HK-2 (cell line): Measurements from ENCODE around the gene ST8SIA2.

Experiments used
- DNase-seq: peaks from one replicate; pipeline ENCODE4 v3.0.0-alpha.2; 2018; ENCODE audit not compliant: unreplicated experiment

ST8SIA2 gene

GRCh38 chr15:92399271-92399950 lies 5.7 kb downstream of the ST8SIA2 start:
- no peak for DNase-seq

DNA sequence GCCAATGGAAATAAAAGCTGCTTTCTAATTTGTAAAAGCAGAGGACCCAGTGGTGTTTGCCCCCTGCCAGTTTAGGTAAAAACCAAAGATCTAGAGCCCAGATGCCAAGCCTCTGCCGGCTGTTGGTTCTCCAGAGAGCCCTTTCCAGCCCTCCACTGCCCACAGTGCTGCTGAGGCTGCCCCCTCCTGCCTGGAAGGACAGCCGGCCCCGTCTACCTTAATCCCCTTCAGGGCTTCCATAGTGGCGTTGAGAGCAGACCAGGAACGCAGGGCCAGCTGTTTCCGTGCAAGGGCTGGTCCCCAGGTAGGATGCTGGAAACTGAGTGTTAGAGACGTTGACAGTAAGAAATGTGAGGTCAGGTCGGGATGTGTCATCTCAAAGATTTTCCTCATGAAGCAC lies 6.9 kb downstream of the ST8SIA2 start:
- DNase-seq, result no peak

DNA sequence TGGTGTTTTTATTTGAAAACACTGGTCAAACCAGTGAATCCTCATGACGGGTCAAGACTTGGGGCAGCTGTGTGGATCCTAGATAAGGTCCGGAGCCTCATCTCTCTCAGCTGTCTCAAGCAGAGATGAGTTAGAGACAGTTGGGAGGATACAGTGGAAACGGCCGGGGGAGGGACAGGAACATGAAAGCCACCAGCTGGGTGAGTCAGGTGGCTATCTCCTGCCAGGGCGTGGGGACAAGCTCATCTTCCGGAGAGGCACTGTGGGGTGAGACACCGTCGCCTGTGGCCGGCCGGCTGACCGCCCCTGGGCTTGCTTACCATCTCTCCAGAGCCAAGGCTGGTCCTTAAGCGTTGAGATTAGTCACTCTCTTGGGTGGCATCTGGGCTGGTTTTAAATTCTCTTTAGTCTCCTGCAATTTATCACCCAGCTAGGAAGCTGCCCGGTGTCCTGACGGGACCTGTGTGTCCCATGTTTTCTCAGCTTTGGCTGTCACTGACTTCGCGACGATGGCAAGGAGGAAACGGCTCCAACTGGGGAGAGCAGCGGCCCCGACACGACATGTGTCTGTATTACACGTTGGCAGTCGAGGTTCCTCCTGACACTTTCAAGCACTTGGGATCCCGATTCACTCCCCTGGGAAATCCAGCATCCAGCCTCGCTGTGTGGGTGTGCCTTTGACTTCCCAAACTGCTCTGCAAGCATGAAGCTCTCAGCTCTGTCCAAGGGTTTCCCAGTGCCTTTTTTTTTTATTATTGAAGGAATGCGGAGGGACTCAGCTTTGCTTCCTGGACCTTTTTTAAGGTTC lies 7.5 kb downstream of the ST8SIA2 start:
- DNase-seq, result no peak

- no peak for DNase-seq
Observed at GRCh38 chr15:92402751-92403150, 9.1 kb downstream of the ST8SIA2 start.

- no peak for DNase-seq
Observed at GRCh38 chr15:92405942-92406341, 12.3 kb downstream of the ST8SIA2 start.

DNA sequence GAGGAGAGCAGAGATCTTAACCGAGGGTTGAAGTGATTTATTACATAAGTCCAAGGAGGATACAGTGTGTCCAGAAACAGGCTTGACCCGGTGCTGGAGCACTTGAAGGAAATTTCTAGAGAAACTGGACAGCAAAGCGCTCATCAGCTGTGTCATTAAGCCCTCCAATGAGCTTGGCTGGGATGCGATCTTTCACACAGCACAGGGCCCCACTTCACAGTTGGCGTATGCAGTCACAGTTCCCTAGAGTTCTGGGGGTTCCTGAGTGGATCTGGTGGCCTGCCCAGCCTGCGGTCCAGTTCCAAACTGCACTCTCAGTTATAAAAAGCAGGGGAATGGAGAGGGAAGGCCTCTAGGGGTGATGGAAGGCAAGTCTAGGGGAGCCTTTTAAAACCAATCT lies 13.6 kb downstream of the ST8SIA2 start:
- DNase-seq, result no peak

GRCh38 chr15:92407916-92408315 lies 14.2 kb downstream of the ST8SIA2 start:
- no peak for DNase-seq

DNA sequence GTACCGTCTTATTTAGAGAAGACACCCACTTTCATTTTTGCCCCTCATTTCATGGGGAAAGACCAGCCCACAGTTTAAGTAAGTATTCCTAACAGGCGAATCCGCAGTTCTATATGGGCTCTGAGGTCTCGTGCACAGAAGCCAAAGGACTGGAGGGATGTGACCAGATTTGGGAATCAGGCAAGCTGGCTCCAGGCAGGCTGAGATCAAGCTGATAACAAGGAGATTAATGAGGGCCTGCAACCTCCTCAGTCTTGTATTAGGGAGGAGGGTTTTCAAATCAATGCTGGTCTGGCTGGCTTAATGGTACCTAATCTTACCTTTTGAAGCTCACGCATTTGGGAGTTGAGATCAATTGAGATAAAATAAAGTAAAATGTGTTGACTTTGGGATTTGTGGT lies 15.3 kb downstream of the ST8SIA2 start:
- no peak for DNase-seq

DNA sequence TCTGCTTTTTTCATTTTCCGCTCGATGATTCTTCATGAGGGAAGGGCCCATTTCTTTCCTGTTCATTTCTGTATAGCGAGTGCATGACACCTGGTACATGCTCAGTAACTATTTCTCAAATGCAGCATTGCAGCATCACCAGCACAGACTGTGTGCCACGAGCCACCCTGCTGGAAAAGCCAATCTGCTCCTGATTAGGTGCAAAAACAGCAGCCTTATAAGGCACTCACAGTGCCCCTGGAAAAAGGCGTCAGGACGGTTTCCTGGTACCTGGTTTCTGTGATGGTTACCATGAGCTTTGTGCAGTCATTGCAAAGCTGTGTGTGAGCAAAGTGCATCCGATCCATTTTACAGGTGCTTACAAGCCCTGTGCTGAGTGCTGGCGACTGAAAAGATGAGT lies 15.8 kb downstream of the ST8SIA2 start:
- DNase-seq, result no peak

- DNase-seq, result no peak
Observed at GRCh38 chr15:92410537-92410936, 16.9 kb downstream of the ST8SIA2 start.

- DNase-seq, result no peak
Observed at GRCh38 chr15:92411256-92411655, 17.6 kb downstream of the ST8SIA2 start.

- DNase-seq, result no peak
Observed at GRCh38 chr15:92413510-92413909, 19.8 kb downstream of the ST8SIA2 start.

GRCh38 chr15:92415639-92416297 lies 22.1 kb downstream of the ST8SIA2 start:
- no peak for DNase-seq

DNA sequence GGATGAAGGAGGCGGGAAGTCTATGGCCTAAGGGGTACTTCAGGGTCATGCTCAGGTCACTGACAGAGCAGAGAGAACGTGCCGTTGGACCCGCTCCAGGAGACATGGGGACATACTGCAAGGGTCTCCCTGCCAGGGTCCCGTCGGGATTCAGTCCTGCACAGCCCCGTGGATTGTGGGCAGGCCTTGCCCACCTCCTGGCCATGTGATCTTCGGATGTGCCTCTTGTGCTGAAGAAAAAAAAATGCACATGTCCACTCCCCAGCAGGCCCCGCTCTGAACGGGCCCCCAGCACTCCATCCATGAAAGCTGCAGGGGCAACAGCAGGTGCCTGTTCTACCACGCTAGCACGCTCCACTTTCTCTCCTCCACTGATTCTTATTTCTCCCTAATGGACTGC lies 22.9 kb downstream of the ST8SIA2 start:
- no peak for DNase-seq

- no peak for DNase-seq
Observed at GRCh38 chr15:92417716-92418115, 24.0 kb downstream of the ST8SIA2 start.

DNA sequence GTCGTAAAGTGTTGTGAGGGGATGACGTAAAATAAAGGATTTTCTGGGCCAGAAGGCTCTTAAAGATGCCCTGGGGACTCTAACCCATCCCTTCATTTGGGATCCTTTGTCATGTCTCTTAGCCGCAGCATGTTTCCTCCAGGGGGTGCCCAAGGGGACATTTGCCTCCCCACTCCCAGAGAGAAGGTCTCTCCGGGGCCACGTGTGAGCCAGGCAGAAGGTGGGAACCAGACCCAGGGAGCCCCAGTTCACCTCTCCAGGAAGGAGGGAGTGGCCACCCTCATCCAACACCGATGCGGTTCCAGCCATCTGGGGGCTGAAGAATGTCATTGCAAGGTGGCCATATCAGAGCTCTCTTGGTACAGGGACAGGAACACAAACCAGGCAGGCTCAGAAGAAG lies 25.2 kb downstream of the ST8SIA2 start:
- DNase-seq, result no peak

GRCh38 chr15:92421976-92422375 lies 28.3 kb downstream of the ST8SIA2 start:
- no peak for DNase-seq

GRCh38 chr15:92425578-92426225 lies 32.0 kb downstream of the ST8SIA2 start:
- DNase-seq, result no peak

DNA sequence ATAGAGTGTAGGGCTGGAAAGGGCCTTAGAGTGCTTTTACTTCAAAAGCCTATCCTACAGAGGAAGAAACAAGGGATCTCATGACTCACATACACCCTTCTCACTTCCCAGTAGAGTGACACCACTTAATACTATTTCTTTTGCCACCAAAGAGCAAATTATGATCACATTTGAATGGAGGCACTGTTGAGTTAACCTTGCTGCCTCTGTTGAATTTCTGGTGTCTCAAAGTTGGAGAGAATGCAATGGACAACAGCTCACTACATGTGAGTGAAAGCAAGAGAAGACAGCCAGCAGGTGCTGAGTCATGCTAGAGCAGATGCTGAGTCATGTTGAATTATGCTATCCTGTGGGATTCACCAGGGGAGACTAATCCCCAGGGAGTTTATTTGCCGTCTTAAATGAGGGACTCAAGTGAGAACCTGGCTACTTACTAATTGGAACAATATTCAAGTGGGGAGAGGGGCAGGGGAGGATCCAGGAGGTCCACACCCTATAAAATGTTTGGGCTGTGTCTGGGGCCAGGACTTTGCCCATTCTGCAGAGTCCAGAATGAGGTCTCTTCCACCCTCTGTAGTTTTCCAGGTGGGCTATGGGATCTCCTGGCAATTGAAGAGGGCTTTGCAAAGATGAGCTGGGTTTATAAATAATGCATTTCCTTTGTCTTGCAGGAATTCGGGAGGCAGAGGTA lies 35.8 kb downstream of the ST8SIA2 start:
- DNase-seq, result no peak

DNA sequence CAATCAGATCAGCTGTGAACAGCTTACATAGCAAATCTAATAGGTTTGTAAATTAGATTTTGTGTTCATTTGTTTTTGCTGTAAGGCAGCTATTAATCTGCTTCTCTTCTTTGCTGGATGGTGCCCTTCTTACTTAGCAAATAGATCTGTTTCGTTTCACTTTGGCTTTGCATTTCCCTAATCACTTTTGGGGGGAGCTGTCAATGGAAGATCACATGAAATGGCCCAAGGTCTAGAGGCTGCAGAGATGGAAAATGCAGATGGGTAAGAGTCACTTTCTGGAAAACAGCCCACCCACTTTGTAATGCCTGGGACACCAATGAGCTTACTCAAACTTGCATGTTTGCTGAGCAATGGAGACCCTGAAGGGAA lies 36.4 kb downstream of the ST8SIA2 start:
- no peak for DNase-seq

DNA sequence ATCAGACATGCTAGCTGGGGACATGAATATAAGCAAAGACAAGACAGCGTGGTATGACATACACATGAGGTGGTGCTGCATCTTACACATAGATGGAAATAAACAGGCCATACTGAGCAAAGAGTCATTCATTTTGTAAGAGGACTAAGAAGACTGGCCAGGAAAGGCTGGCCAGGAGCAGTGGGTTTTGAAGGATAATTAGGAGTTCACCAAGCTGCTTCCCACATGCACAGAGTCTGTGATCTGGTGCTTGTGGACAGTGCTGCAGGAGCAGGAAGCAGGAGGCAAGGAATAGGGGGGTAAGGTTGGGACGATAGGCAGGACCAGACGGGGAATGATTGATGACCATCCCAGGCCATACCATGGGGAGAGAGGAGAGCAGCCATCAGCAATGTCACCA lies 41.5 kb downstream of the ST8SIA2 start:
- no peak for DNase-seq

DNA sequence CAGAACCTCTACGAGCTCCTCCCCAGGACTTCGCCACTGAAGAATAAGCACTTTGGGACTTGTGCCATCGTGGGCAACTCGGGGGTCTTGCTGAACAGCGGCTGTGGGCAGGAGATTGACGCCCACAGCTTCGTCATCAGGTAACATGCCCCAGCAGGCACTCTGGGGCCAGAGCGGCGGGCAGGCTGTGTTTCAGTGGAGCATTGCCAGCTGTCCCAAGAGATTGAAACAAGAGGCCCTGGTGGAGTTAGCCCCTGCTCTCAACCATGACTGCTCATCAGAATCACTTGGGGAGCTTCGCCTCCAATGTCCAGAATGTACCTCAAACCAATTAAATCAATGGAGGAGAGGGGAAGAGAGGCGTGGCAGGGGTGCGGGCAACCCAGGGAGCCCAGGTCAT lies 44.8 kb downstream of the ST8SIA2 start:
- no peak for DNase-seq
